ENCODE data around the gene SCUBE3.
A peak's percentile ranks its signal among the peaks of the same experiment; 100 is the strongest.

Gene SCUBE3

DNA sequence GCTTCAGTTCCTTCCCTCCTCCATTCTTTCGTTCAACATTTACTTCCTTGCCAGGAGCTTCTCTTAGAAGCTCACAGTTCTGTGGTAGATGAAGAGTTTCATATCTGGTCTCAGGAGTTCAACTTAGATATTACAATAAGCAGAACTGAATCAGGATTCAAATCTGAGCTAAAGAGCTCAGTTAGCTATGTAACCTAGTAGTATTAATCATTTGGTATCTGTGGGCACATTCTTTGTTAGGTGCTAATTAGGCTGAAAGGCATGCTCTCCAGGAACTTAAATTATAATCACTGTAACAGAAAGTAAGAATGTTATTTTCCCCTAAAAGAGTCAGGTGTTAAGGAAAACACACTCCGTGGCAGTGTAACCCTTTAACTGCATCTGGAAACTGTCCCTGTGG lies 54.1 kb downstream of the SCUBE3 start:
- no peak for DNase-seq (ENCODE audit: low read depth, low spot score)

DNA sequence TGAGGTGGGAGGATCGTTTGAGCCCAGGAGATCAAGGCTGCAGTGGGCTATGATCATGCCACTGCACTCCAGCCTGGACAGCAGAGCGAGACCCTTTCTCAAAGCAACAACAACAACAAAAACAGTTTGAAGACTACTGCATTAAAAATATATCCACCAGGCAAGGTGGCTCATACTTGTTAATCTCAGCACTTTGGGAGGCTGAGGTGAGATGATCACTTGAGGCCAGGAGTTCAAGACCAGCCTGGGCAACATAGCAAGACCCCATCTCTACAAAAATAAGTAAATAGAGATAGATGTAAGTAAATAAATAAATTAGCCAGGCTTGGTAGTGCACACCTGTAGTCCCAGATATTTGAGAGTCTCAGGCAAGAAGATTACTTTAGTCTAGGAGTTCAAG lies 58.2 kb downstream of the SCUBE3 start:
- no peak for DNase-seq (ENCODE audit: low read depth, low spot score)

DNA sequence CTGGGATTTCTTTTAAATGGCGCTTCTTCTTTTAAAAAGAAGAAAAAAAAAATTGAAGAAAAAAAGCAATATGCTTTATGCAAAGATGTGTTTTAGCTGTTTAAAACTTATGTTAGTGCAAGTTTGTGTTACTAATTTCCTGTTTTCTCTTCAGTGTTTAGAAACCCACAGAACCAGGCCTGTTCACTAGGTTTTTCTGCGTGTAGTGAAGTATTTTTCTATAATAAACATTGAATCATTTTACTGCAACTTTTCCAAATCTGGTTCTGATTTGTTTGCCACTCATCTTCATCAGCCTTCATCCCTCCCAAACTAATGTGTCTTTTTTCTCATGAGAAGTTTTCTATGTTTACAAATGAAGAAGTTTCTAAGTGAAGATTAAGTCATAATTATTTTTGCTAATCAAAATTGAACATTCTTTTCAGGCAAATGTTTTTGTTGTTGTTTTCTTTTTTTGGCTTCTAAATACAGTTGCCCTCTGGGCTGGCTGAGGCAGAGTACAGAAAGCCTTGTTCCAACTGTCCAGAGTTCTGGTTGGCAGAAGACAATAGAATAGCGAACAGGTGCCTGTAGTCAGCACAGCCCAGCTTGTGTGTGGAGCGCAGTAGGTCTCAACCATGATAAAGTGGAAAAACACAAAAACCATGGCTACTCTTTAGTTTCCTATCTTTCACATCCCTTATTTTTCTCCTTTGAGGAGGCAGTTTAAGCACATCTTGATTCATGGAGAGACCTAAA lies 60.2 kb downstream of the SCUBE3 start:
- DNase-seq (ENCODE audit: low read depth, low spot score), result no peak

DNA sequence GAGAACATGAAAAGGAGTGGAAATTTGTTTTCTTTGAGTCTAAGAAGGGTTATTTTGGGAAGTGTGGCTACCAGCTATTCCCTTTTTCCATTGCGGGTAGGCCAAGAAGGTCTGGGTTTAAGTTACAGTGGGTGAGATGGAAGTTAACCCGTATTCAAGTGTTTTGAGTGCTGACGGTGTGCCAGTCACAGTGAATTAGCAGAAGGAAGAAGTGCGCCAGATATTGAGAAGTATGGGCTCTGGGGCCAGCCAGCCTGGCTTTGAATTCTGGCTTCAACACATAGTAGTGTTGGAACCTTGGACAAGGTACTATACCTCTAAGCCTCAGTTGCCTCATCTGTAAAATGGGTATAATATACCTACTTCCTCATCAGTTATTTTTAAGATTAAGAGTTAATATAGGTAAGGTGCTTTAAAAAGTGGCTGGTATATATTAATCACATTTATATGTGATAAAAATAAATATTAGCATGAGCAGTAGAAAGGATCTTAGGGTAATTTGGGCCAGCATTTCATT lies 62.0 kb downstream of the SCUBE3 start:
- DNase-seq (ENCODE audit: low read depth, low spot score), result no peak

DNA sequence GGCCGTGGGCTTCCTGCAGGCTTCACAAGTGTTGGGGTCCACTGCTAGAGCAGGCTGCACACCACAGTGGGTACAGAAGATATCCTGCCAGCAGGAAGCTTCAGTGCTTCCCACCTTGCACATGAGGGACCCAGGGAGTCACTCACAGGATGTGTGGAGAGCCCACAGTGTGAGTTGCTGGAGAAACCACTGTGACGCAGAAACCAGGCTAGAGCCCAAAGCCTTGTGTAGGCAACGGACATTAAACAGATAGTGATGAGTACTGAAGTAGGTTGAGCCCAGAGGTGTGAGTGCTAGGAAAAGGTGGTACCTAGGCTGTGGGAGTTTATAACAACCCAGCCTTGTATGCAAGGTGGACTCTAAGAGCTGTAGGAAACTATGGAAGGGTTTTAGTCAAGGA lies 65.0 kb downstream of the SCUBE3 start:
- DNase-seq (ENCODE audit: low read depth, low spot score), result no peak

DNA sequence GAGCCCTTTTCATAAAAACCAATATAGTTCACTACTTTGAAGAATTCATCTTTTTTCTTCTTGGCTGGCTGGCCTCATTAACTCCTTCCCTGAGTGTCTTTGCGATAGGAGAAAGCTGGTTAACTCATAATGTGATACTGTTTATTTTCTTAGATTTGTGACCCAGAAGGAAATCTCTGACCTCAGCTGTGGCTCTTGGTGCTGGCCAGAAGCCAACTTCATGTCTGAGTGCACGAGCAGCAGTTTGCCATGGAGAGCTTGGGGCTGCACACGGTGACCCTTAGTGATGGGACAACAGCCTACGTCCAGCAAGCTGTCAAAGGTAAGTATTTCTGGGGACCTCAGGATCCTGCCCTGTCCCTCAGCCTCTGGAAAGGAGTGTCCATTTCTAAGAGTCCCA lies 67.1 kb downstream of the SCUBE3 start:
- DNase-seq (ENCODE audit: low read depth, low spot score), result peak; percentile 39

DNA sequence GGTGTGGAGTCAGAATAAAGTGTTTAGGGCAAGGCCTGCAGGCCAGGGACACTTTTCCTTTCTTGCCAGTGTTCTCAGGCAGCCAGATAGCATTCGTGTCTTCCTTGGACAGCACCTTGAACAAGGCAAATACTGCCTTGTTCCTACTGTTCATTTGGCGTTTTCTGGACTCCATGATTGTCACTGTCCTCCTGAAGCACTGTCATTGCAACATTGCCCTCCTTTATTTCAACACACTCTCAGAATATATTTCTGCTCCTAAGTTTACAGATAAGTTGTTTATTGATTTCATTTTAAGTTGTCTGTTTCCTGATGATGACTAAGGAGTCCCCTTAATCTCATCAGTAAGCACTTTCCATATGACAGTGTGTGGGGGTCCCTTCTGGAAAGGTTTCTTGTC lies 68.7 kb downstream of the SCUBE3 start:
- no peak for DNase-seq (ENCODE audit: low read depth, low spot score)

DNA sequence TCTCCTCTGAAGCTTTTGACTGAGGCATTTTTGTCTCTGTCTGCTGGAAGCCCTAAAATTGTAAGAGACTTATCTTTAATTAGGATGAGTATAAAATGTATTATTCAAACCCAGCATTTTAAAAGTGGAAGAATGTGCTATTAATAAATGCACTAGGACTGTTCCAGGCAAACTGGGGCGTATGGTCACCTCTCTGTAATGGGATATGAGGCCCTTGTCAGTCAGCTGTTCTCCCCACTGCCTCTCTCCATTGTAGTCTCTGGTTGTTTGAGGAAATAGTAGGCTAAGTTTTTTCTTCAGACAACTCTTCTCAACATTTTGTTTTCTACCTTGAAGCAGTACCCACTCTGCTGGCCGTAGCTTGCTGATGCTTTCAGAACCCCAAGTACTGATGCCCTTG lies 69.6 kb downstream of the SCUBE3 start:
- no peak for DNase-seq (ENCODE audit: low read depth, low spot score)

DNA sequence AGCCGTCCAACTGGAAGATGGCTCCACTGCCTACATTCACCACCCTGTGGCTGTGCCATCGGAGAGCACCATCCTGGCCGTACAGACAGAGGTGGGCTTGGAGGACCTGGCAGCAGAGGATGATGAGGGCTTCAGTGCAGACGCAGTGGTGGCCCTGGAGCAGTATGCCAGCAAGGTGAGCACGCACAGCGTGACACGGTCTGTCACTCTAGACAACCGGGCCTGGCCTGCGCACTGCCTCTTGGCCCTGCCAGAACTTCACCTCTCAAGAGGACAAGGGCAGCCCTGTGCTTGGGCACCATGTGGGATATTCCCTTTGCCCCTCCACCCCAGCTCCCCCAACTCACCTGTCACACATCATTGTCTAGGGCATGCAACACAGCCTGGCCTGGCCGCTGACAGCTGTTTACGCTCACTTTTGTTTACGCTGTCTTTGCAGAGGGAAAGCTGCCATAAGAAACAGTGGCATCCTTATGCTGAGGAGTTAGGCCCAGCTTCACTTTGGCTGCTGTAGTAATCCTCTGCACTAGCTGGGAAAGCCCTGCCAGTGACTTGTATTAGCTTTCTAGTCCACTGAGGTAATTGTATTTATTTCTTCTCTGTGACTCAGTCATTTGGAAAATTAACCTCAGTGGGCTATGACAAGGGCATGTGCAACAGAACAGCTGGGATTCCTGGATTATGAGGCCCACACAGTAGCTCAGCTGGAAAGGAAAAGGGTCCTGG lies 74.1 kb downstream of the SCUBE3 start:
- DNase-seq (ENCODE audit: low read depth, low spot score), result peak; percentile 20

DNA sequence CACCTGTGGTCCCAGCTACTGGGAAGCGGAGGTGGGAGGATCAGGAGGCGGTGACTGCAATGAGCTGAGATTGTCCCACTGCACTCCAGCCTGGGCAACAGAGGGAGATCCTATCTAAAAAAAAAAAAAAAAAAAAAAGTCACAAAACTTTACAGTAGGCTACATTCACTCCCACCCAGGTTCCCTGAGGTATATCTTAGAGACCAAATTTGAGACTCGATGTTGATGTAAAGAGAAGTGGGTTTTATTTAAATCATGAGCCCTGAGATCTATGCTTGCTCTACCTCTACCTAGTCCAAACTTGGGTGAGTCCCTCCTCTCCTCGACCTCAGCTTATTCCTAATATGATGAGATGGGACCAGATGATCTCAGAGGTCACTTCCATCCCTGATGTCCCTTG lies 75.1 kb downstream of the SCUBE3 start:
- no peak for DNase-seq (ENCODE audit: low read depth, low spot score)

DNA sequence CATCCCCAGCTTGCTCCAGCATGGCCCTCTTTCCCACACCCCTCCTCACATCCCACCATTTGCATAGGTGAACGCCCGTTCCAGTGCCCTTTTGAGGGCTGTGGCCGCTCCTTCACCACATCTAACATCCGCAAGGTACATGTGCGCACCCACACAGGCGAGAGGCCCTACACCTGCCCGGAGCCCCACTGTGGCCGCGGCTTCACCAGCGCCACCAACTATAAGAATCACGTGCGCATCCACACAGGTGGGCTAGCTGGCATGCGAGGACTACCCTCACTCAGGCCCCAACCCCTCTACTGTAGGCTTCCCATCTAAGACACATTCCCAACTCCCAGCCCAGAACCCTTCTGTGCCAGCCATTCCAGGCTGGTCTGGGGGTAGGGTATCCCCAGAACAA lies 77.7 kb downstream of the SCUBE3 start:
- DNase-seq (ENCODE audit: low read depth, low spot score), result no peak

DNA sequence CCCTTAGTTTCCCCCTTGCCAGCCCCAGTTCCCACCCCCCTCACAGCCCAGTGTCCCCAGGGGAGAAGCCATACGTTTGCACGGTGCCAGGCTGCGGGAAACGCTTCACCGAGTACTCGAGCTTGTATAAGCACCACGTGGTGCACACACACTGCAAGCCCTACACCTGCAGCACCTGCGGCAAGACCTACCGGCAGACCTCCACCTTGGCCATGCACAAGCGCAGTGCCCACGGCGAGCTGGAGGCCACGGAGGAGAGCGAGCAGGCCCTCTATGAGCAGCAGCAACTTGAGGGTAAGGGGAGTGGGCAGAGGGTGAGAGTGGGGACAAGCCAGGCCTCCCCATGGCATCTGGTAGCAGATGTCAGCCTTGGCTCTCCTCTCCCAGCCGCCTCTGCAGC lies 78.7 kb downstream of the SCUBE3 start:
- DNase-seq (ENCODE audit: low read depth, low spot score), result no peak

DNA sequence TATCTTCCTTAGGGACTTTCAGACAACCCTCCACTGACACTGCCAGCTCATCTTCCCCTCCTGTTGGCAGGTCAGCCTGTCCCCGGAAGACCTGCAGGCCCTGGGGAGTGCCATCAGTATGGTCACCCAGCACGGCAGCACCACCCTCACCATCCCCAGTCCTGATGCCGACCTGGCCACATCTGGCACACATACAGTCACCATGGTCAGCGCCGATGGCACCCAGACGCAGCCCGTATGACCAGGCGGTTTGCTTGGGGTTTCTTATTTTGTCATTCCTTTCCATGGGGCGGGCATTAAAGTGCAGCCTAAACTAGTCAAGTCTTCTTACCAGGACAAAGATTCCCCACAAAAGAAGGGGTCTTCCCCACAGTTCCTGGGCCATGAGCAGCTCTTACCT lies 79.9 kb downstream of the SCUBE3 start:
- DNase-seq (ENCODE audit: low read depth, low spot score), result no peak

DNA sequence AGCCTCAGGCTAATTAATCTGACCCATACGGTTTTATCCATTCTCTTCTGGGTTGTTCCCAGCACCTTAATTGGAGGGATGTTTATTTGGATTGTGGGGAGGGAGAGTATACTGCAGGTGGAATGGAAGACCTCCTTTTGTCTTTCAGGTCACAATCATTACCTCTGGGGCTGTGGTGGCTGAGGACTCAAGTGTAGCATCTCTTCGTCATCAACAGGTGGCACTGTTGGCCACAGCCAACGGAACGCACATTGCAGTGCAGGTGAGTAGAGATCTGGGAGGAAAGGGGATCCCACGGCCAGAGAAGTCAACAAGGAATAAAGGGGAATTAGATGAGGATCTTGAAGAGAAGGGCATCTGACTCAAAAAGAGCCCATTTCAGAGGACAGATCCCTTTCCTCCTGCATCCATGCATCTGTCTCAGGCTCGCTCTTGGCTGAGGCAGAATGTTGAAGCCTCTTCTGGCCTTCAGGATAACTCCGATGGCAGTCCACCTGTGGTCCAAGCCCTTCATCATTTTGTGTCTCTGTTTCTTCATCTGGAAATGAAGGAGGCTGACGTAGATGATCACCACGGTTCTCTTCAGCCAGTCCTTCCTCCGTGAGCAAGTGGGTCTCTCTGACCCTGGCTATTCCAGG lies 80.7 kb downstream of the SCUBE3 start:
- DNase-seq (ENCODE audit: low read depth, low spot score), result peak; percentile 73

DNA sequence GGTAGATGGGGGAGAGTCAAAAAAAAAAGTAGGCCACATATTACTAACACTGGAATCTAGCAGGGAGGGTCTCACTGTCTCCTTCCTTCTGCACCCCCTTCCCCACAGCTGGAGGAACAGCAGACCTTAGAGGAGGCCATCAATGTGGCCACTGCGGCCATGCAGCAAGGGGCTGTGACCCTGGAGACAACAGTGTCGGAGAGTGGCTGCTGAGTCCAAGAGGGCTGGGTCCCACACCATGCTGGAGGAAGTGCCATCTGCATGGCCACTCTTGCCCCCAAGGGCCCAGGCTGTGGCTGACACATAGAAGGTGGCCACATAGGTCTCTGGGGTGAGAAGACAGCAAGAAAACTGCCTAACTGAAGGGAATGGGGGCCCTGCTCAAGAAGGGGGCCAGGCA lies 81.3 kb downstream of the SCUBE3 start:
- DNase-seq (ENCODE audit: low read depth, low spot score), result no peak

DNA sequence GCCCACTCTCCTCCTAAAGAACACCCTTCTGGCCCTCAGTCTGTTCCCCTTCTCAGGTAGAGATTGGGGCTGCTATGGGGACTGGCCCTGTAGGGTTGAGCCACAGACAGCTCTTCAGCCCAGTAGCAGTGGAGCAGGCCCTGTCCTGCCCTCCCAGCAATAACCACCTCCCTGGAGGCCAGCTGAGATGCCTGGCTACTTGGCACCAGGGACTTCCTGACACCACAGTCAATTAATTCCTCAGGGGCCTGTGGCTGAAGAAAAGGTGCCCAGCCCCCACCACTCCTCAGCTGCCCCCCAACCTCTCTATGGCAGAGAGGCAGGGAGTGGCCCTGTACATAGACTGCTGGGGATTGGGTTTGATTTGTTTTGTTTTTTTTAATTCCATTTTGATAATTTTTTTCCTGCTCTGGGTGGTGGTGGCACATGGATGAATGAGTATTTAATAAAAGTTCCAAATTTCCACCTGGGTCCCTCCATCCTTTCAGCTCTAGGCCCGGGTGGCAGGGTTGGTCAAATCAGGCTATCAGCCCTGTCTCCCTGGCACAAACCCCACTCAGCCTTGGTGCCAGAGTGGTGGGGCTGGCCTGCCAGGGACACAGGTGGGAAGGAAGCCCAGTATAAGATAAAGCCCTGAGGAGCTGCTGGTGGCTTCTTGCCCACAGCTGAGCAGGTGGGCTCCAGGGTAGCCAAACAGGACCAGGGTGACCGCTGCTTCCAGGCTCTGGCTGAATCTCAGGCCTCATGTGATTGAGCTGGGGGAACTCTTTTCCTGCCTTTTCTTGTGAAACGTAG lies 82.0 kb downstream of the SCUBE3 start:
- no peak for DNase-seq (ENCODE audit: low read depth, low spot score)

DNA sequence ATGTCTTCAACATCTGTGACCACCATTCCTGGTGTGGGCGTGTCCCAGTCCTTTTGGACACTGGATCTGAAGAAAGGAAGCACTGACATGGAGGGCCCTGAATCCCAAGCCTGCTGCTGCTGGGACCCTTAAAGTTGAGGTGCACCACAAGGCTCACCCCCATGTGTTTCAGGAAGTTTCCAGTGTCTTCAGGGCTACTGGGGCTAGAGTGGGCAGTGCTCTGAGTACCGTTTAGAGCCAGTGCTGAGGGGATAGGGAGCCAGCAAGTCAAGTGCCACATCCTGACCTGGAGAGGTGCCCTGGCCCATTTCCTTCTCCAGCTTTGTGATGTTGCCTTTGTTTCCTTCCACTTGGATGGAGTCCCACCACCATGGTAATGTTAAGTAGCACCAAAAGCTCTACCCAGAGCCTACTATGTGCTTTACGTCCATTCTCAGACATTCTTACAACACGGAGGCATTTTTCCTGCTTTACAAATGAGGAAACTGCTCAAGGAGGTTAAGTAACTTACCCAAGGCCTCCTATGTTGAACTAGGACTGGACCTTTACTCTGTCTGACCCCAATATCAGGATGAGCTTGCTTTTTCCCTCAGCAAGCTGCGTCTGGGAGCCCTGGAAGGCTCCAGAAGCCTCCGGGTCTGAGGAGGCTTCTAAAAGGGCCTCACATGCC lies 83.3 kb downstream of the SCUBE3 start:
- no peak for DNase-seq (ENCODE audit: low read depth, low spot score)

DNA sequence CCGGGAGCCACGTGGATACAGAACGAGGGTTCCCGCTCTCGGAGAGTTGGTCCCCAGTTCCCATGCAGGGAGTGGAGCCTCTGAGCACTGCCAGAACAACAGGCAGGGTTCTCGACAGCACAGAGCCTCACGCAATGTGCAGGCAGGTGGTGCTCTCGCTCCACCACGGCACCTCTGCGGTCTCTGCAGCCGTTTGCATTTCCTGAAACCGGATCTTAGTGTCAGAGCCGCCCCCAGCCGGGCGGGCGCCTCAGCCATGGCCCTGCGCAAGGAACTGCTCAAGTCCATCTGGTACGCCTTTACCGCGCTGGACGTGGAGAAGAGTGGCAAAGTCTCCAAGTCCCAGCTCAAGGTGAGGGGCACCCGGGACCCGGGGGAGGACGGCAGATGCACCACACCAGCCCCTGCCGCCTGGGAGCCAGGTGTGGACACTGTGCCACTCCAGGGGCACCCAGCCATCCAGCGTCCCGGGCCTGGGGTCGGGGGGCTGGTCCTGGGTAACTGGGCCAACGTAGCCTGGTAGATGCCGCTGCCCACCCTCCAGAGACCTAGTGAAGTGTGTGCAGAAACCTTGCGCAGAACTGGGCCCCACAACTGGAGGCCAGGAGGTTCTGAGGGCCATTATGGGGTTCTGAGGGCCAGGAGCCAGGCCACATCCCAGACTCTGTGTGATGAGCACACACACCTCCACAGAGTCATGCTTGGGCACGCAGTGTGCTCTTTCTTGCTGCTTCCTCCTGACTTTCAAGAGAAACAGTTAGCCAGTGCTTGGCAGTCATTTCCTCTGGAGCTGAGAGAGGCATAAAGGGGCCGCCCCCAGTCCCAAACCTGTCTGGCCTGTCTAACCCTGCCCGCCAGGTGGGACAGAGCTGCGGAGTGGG lies 84.1 kb downstream of the SCUBE3 start, which contains the start of gene DEF6:
Gene DEF6 (plus strand): TSS at position 218 of the 881 bp plus-strand sequence. CDS start 39 bp downstream, at position 257.
- peak; percentile 76 for DNase-seq (ENCODE audit: low read depth, low spot score)

DNA sequence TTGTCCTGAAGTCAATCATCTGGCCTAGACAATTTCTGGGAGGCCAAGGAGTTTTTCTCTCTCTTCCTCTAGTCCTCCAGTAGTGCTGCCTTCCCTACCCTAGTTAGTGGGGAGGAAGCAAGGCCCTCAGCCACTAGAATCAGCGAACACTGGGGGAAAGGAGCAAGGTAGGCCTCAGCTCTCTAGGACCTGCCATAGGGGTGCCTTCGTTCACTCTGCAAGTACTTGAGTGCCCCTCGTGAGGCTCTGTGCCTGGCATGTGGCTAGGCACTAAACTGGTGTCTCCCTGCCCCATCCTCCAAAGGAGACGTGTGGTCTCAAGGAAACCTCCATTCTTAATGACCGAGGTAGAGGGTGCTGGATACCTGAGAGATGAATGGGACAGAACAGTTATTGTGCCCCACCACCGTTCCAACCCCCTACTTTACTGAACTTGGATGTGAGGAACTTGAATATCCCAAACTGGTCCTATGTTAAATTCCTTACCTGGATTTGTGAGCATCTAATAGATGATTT lies 84.9 kb downstream of the SCUBE3 start:
- no peak for DNase-seq (ENCODE audit: low read depth, low spot score)

DNA sequence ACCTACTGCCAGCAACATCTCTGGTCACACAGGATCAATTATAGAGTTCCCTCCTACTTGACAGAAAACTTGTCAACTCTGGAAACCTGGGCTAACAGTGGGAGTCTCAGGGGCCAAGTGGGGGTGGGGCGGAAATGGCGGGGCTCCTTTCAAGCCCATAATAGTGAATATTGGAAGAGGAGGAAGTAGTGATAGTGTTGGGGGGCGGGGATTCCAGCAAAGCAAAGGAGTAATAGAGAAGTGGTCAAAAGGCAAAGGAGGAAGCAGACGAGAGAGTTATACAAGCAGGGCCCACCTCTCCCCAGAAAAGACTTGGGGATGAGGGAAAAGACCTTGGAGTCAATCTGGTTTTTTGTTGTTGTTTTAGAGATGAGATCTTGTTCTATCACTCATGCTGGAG lies 85.9 kb downstream of the SCUBE3 start:
- DNase-seq (ENCODE audit: low read depth, low spot score), result no peak

Data from astrocyte of the hippocampus (primary cell).